Measurements from ENCODE around the gene LRP6. TPM values are rescaled to one million over a fixed set of nuclear protein-coding genes. Genes with fewer than 3 reads are reported as not detected.

LRP6 gene
- total RNA-seq, 1 donor from 2014 or later = 18.7 TPM

DNA sequence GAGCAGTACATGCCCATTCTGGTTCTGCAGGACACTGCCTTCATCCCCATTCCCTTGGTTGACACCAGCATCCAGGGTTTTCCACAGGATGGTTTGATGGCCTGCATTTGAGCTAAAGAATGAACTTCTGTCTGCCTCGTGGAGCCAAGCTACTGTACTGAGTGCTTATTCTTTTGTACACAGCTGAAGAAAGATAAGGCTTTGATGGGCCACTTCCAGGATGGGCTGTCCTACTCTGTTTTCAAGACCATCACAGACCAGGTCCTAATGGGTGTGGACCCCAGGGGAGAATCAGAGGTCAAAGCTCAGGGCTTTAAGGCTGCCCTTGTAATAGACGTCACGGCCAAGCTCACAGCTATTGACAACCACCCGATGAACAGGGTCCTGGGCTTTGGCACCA, 172.4 kb downstream of the LRP6 start:
- no peak for TF ChIP-seq CTCF (IDR thresholded peaks at IDR 0.05; ENCODE audit: borderline replicate concordance)
- no peak for DNase-seq
- intact Hi-C loops (cut with micrococcal nuclease) = no loop called here

GRCh38 chr12:12091977-12092663, 174.7 kb downstream of the LRP6 start:
- no peak for DNase-seq
- intact Hi-C loops (cut with micrococcal nuclease) = no loop called here
- Histone ChIP-seq H3K36me3 (no peaks in the 10 kb centered on the region), H3K27me3 (ENCODE audit: low read depth) (peaks cover 9% of the 10 kb centered on the region), H3K9me3 (replicated peaks) (no peaks in the 10 kb centered on the region), H3K27ac (replicated peaks) (no peak overlapping the region), H3K4me1 (peaks cover 4% of the 10 kb centered on the region), H3K4me3 (no peak overlapping the region)
- no peak for TF ChIP-seq CTCF (IDR thresholded peaks at IDR 0.05; ENCODE audit: borderline replicate concordance)

More for the DNA sequence above, 172.4 kb downstream of the LRP6 start:
- H3K9me3 ChIP-seq (replicated peaks) = no peaks in the 10 kb centered on the region
- H3K4me1 ChIP-seq = peaks cover 12% of the 10 kb centered on the region
- H3K36me3 ChIP-seq = no peaks in the 10 kb centered on the region
- H3K4me3 ChIP-seq = no peak overlapping the region
- no peak overlapping the region for H3K27ac ChIP-seq (replicated peaks)
- H3K27me3 ChIP-seq (ENCODE audit: low read depth) = peaks cover 9% of the 10 kb centered on the region

DNA sequence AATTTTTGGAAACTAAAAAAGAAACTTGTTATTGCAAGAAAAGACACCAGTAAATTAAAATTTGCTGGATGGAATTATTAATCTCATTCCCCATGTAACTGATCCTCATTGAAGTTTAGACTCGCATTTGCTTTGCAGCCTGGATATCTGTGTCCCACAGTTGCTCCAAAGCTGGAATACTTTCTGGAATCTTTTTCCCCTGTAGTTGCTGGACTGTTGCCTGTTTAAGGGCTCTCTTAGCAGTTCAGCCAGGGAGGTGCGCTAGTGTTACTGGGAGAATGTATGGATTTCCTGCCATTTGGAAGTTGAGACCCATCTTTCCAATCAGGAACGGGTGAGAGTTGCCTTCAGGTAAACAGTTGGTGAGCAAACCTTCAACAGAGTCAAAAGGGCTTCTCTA, 175.8 kb downstream of the LRP6 start:
- Histone ChIP-seq H3K27me3 (ENCODE audit: low read depth) (peaks cover 9% of the 10 kb centered on the region), H3K36me3 (no peaks in the 10 kb centered on the region), H3K4me1 (peaks cover 4% of the 10 kb centered on the region), H3K4me3 (no peak overlapping the region), H3K9me3 (replicated peaks) (no peaks in the 10 kb centered on the region), H3K27ac (replicated peaks) (no peak overlapping the region)
- no peak for DNase-seq
- no peak for TF ChIP-seq CTCF (IDR thresholded peaks at IDR 0.05; ENCODE audit: borderline replicate concordance)
- intact Hi-C loops (cut with micrococcal nuclease) = no loop called here

DNA sequence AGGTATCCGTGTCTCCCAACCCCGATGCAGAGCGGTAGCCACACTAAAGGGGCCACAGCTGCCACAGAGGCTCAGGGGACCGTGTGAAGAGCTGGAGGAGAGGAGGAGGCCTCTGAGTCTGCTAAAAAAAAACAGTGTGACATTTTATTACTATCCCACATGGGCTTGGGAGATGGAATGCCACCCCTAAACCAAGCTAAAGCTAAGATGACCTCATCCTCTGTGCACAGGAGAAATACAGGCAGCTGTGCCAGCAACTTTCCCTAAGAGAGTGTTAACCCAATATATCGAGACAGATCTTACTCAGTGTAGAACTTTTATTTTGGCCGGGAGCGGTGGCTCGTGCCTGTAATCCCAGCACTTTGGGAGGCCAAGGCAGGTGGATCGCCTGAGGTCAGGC, 178.1 kb downstream of the LRP6 start:
- Histone ChIP-seq H3K36me3 (no peaks in the 10 kb centered on the region), H3K27ac (replicated peaks) (no peak overlapping the region), H3K9me3 (replicated peaks) (no peaks in the 10 kb centered on the region), H3K27me3 (ENCODE audit: low read depth) (peaks cover 9% of the 10 kb centered on the region), H3K4me3 (no peak overlapping the region), H3K4me1 (peaks cover 4% of the 10 kb centered on the region)
- TF ChIP-seq CTCF (IDR thresholded peaks at IDR 0.05; ENCODE audit: borderline replicate concordance) = no peak
- DNase-seq = no peak
- intact Hi-C loops (cut with micrococcal nuclease) = no loop called here

DNA sequence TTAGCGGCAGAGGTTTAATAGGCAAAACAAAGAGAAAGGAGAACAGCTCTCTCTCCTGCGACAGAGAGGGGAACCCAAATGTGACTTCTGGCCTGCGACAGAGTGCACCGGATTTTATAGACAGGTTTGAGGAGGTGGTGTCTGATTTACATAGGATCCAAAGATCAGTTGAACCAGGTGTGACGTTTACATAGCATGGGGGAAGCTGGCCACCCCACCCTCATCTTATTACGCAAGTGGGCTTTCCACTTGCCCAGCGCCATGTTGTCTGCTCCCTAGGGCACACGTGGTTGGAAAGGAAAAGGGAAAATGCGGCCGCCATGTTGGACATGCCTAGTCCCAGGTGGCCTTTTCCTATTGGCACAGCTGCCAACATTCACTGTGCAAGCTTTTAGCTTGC, 178.7 kb downstream of the LRP6 start:
- no peak for TF ChIP-seq CTCF (IDR thresholded peaks at IDR 0.05; ENCODE audit: borderline replicate concordance)
- Histone ChIP-seq H3K4me1 (peaks cover 4% of the 10 kb centered on the region), H3K36me3 (no peaks in the 10 kb centered on the region), H3K9me3 (replicated peaks) (no peaks in the 10 kb centered on the region), H3K4me3 (no peak overlapping the region), H3K27ac (replicated peaks) (no peak overlapping the region), H3K27me3 (ENCODE audit: low read depth) (peaks cover 9% of the 10 kb centered on the region)
- intact Hi-C loops (cut with micrococcal nuclease) = no loop called here
- DNase-seq = no peak
